K562 (cell line): Measurements from ENCODE around the gene CARMIL1. TPM values are rescaled to one million over a fixed set of nuclear protein-coding genes. Genes with fewer than 3 reads are reported as not detected.

Experiments
- CBFA2T3 ChIP-seq: fragments of 450-650 bp; IDR thresholded peaks from 2 replicates; pipeline ENCODE4 v1.6.1; 2017
- CCNT2 ChIP-seq: IDR thresholded peaks from 2 replicates; pipeline ENCODE4 v1.6.1; 2011; ENCODE audit warnings: borderline replicate concordance, low read depth, mild to moderate bottlenecking, moderate library complexity, mixed read lengths, low read length; ENCODE audit not compliant: insufficient read length; ENCODE audit errors: extremely low read depth
- CHD2 ChIP-seq: IDR thresholded peaks from 2 replicates; pipeline ENCODE4 v1.6.1; 2011; ENCODE audit warnings: low read depth, low read length
- ERF ChIP-seq: fragments of 450-650 bp; formaldehyde crosslinking; IDR thresholded peaks from 2 replicates; pipeline ENCODE4 v1.4.0; 2020; ENCODE audit warnings: mild to moderate bottlenecking, mixed read lengths
- GMEB1 ChIP-seq: fragments of 250-450 bp; sonication (Bioruptor Pico); IDR thresholded peaks from 2 replicates; pipeline ENCODE4 v1.4.0; 2020; ENCODE audit warnings: mild to moderate bottlenecking
- KLF16 ChIP-seq: IDR thresholded peaks from 2 replicates; pipeline ENCODE4 v1.6.1; 2016; ENCODE audit warnings: antibody characterized with exemption
- MAFF ChIP-seq: IDR thresholded peaks from 2 replicates; pipeline ENCODE4 v1.6.1; 2012; ENCODE audit warnings: low read length, improper control_type of control experiment
- MAZ ChIP-seq, 2 experiments: fragments of 450-650 bp in 1 of 2; sonication (generic) in 1 of 2; formaldehyde crosslinking; IDR thresholded peaks in 1 of 2; conservative IDR thresholded peaks in 1 of 2; 2 replicates each; pipeline versions ENCODE4 v1.4.0 to v1.5.0; 2020; ENCODE audit warnings: mild to moderate bottlenecking in 1 of 2, missing genetic modification reagents in 1 of 2
- MTA2 ChIP-seq: fragments of 450-650 bp; IDR thresholded peaks from 2 replicates; pipeline ENCODE4 v1.6.1; 2016; ENCODE audit warnings: low read depth
- NR2C1 ChIP-seq, 2 experiments: fragments of 450-650 bp; IDR thresholded peaks; 2 replicates each; pipeline ENCODE4 v1.6.1; 2017; ENCODE audit warnings: mild to moderate bottlenecking in 2 of 2, antibody characterized with exemption in 1 of 2, inconsistent platforms in 1 of 2, missing compliant biosample characterization in 1 of 2, missing genetic modification characterization in 1 of 2
- NUFIP1 ChIP-seq: fragments of 450-650 bp; IDR thresholded peaks from 2 replicates; pipeline ENCODE4 v1.6.1; 2018; ENCODE audit not compliant: partially characterized antibody
- RBM15 ChIP-seq: fragments of 200-400 bp; formaldehyde crosslinking; IDR thresholded peaks from 2 replicates; pipeline ENCODE4 v1.6.1; 2018; ENCODE audit warnings: mild to moderate bottlenecking, low read length, moderate library complexity; ENCODE audit not compliant: insufficient read depth
- SMAD4 ChIP-seq: fragments of 250-450 bp; sonication (Bioruptor Pico); conservative IDR thresholded peaks from 2 replicates; pipeline ENCODE4 v1.8.0; 2021; ENCODE audit warnings: inconsistent platforms, mild to moderate bottlenecking, moderate library complexity
- SMARCE1 ChIP-seq: fragments of 450-650 bp; IDR thresholded peaks from 2 replicates; pipeline ENCODE4 v1.7.1; 2016; ENCODE audit warnings: mild to moderate bottlenecking
- TCF3 ChIP-seq: sonication (generic); formaldehyde crosslinking; IDR thresholded peaks from 2 replicates; pipeline ENCODE4 v1.4.0; 2020; ENCODE audit warnings: mild to moderate bottlenecking, missing genetic modification reagents
- ZBTB34 ChIP-seq: fragments of 250-450 bp; sonication (Bioruptor Pico); IDR thresholded peaks from 2 replicates; pipeline ENCODE4 v1.8.0; 2021; ENCODE audit warnings: mild to moderate bottlenecking, moderate library complexity
- ZNF316 ChIP-seq: fragments of 450-650 bp; IDR thresholded peaks from 2 replicates; pipeline ENCODE4 v1.6.1; 2016
- ZNF57 ChIP-seq: fragments of 450-650 bp; formaldehyde crosslinking; IDR thresholded peaks from 2 replicates; pipeline ENCODE4 v1.4.0; 2020; ENCODE audit warnings: mild to moderate bottlenecking, moderate library complexity
- ZNF707 ChIP-seq: fragments of 250-450 bp; sonication (Bioruptor Pico); conservative IDR thresholded peaks from 2 replicates; pipeline ENCODE4 v1.8.0; 2022; ENCODE audit warnings: inconsistent platforms, mild to moderate bottlenecking, moderate library complexity
- polyA plus RNA-seq, 8 experiments: library from polyadenylated mRNA; depleted of rRNA in 4 of 8; stranded (reverse) in 5 of 8; unstranded in 3 of 8; fragments of >200 nt; fragmentation: Nextera tagmentation in 2 of 8; fragmentation: Illumina TruSeq in 1 of 8; extraction: Ambion mirVana in 2 of 8; extraction: Trizol in 1 of 8; gene quantifications; 2 replicates each; pipeline versions ENCODE4 v1.2.1 to v1.2.3, GENCODE V29; 2011 to 2014; ENCODE audit warnings: inconsistent platforms in 1 of 8, missing spikeins in 1 of 8
- total RNA-seq, 7 experiments: library from RNA; depleted of rRNA in 6 of 7; stranded (reverse); fragments of >200 nt in 6 of 7; fragmentation: Illumina TruSeq in 2 of 7; extraction: Trizol in 2 of 7; gene quantifications; 2 replicates each; pipeline versions ENCODE4 v1.2.1 to v1.2.3, GENCODE V29; 2011 to 2021; ENCODE audit warnings: low replicate concordance in 1 of 7
- TF ChIP-seq, protein P1 (sequence below): fragments of 200-800 bp; sonication (Bioruptor generic); IDR thresholded peaks from 2 replicates; pipeline ENCODE4 v1.6.1; 2017; ENCODE audit warnings: missing genetic modification characterization, missing compliant biosample characterization
- TF ChIP-seq, protein P2 (sequence below): fragments of 450-650 bp; conservative IDR thresholded peaks from 2 replicates; pipeline ENCODE4 v1.6.1; 2016; ENCODE audit warnings: missing genetic modification characterization, low read depth, mild to moderate bottlenecking, control low read depth, missing compliant biosample characterization

Gene CARMIL1
- total and polyA plus RNA-seq, 9 of the 15 experiments (the other 6 are each of a cell fraction or from before 2014, with no cell fraction given): 0.04 to 0.32 (median 0.10) TPM; not detected in 1

GRCh38 chr6:25608558-25609174 is 329.5 kb downstream of the CARMIL1 start (continued):
- TF ChIP-seq ZBTB34 (no peak), KLF16 (peak; percentile 60), ERF (peak; percentile 61; the same call in 1 of the 2 replicates), CHD2 (no peak), MAFF (peak; percentile 43; the same call in 1 of the 2 replicates), CBFA2T3 (peak; percentile 72), ZNF57 (CRISPR knock-in tag) (no peak), RBM15 (no peak), SMARCE1 (peak; percentile 31; the same call in 1 of the 2 replicates), TCF3 (peak; percentile 19; the same call in 1 of the 2 replicates), MAZ (CRISPR knock-in tag; conservative IDR thresholded peaks at IDR 0.05 in 1 of 2, IDR thresholded peaks at IDR 0.05 in 1 of 2) (peak in 1 of 2 experiments; percentile 59; a peak in 2 of 4 replicates), NR2C1 (IDR thresholded peaks at IDR 0.05) (no peak), NR2C1 (tag; IDR thresholded peaks at IDR 0.05) (no peak), SMAD4 (peak; percentile 31; the same call in 1 of the 2 replicates), ZNF707 (CRISPR knock-in tag) (no peak), MTA2 (0 out of 2 replicates have a peak, but pooled peaks have one; percentile 14), ZNF316 (peak; percentile 79), NUFIP1 (no peak), GMEB1 (CRISPR knock-in tag) (no peak), CCNT2 (peak; percentile 20)
- TF ChIP-seq, protein P1, sequence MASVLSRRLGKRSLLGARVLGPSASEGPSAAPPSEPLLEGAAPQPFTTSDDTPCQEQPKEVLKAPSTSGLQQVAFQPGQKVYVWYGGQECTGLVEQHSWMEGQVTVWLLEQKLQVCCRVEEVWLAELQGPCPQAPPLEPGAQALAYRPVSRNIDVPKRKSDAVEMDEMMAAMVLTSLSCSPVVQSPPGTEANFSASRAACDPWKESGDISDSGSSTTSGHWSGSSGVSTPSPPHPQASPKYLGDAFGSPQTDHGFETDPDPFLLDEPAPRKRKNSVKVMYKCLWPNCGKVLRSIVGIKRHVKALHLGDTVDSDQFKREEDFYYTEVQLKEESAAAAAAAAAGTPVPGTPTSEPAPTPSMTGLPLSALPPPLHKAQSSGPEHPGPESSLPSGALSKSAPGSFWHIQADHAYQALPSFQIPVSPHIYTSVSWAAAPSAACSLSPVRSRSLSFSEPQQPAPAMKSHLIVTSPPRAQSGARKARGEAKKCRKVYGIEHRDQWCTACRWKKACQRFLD (CRISPR knock-in tag): no peak
- TF ChIP-seq, protein P2, sequence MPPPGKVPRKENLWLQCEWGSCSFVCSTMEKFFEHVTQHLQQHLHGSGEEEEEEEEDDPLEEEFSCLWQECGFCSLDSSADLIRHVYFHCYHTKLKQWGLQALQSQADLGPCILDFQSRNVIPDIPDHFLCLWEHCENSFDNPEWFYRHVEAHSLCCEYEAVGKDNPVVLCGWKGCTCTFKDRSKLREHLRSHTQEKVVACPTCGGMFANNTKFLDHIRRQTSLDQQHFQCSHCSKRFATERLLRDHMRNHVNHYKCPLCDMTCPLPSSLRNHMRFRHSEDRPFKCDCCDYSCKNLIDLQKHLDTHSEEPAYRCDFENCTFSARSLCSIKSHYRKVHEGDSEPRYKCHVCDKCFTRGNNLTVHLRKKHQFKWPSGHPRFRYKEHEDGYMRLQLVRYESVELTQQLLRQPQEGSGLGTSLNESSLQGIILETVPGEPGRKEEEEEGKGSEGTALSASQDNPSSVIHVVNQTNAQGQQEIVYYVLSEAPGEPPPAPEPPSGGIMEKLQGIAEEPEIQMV (tag): no peak
